BE2C (cell line): ENCODE results near the gene CP.

Experiments used
- DNase-seq: peaks from one replicate; pipeline ENCODE4 v3.0.0-alpha.2; 2020
- H3K27me3 ChIP-seq: fragments of 250-450 bp; sonication (Bioruptor Pico); 2 replicates; pipeline ENCODE4 v1.5.1; 2020; ENCODE audit warnings: mild to moderate bottlenecking
- H3K36me3 ChIP-seq: fragments of 250-450 bp; sonication (Bioruptor Pico); 2 replicates; pipeline ENCODE4 v1.5.1; 2020; ENCODE audit warnings: mild to moderate bottlenecking
- H3K4me1 ChIP-seq: fragments of 250-450 bp; sonication (Bioruptor Pico); 2 replicates; pipeline ENCODE4 v1.5.1; 2020
- H3K4me3 ChIP-seq: 2 replicates; pipeline ENCODE4 v1.5.1; 2011; ENCODE audit warnings: low read depth, low read length
- H3K9me3 ChIP-seq: fragments of 250-450 bp; sonication (Bioruptor Pico); 2 replicates; pipeline ENCODE4 v1.5.1; 2020
- CTCF ChIP-seq: IDR thresholded peaks from 2 replicates; pipeline ENCODE4 v1.5.1; 2012; ENCODE audit warnings: mild to moderate bottlenecking, low read depth, low read length

The CP gene

DNA sequence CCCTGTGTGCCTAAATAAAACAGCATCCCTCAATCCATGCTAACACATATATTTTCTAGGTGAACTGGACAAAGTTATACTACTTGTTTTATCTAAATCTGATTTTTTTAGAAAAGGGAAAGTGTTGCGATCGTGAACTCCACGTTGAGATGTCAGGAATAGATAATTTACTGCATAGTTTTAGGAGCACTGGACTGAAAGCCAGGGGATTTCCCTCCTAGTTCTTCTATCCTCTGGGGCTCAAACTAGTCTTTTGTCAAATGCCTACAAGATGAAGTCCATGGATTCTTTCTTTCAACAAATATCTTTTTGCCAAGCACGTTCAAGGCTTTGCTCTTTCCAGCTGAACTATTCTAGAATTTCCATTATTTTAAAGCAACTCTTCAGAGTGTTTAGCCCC lies 92.8 kb downstream of the CP start:
- Histone ChIP-seq H3K27me3 (no peaks in the 10 kb centered on the region), H3K9me3 (no peaks in the 10 kb centered on the region), H3K4me1 (no peaks in the 10 kb centered on the region), H3K4me3 (peak overlapping the region; percentile 85), H3K36me3 (no peaks in the 10 kb centered on the region)
- TF ChIP-seq CTCF: no peak
- no peak for DNase-seq

- Histone ChIP-seq H3K4me3 (no peak overlapping the region), H3K36me3 (no peaks in the 10 kb centered on the region), H3K9me3 (no peaks in the 10 kb centered on the region), H3K4me1 (no peaks in the 10 kb centered on the region), H3K27me3 (no peaks in the 10 kb centered on the region)
- no peak for DNase-seq
- TF ChIP-seq CTCF: no peak
Measured at GRCh38 chr3:149122721-149123578, 98.7 kb downstream of the CP start.
